Smooth muscle cell of trachea (primary cell): ENCODE results near the gene IFIT5. TPM values are rescaled to one million over a fixed set of nuclear protein-coding genes. Genes with fewer than 3 reads are reported as not detected.

Source experiments
- total RNA-seq: library from RNA; depleted of rRNA; stranded (reverse); fragments of >200 nt; gene quantifications from 2 replicates; pipeline ENCODE4 v1.2.1, GENCODE V29; 2014

Gene IFIT5, protein sequence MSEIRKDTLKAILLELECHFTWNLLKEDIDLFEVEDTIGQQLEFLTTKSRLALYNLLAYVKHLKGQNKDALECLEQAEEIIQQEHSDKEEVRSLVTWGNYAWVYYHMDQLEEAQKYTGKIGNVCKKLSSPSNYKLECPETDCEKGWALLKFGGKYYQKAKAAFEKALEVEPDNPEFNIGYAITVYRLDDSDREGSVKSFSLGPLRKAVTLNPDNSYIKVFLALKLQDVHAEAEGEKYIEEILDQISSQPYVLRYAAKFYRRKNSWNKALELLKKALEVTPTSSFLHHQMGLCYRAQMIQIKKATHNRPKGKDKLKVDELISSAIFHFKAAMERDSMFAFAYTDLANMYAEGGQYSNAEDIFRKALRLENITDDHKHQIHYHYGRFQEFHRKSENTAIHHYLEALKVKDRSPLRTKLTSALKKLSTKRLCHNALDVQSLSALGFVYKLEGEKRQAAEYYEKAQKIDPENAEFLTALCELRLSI
- total RNA-seq, result 27.0 and 27.5 TPM in 2 replicates

GRCh38 chr10:89414146-89414878 is at the start of gene IFIT5:
Gene IFIT5, plus strand, starts transcription at chr10:89414568. Its CDS starts 231 bp downstream, at chr10:89414799.

DNA sequence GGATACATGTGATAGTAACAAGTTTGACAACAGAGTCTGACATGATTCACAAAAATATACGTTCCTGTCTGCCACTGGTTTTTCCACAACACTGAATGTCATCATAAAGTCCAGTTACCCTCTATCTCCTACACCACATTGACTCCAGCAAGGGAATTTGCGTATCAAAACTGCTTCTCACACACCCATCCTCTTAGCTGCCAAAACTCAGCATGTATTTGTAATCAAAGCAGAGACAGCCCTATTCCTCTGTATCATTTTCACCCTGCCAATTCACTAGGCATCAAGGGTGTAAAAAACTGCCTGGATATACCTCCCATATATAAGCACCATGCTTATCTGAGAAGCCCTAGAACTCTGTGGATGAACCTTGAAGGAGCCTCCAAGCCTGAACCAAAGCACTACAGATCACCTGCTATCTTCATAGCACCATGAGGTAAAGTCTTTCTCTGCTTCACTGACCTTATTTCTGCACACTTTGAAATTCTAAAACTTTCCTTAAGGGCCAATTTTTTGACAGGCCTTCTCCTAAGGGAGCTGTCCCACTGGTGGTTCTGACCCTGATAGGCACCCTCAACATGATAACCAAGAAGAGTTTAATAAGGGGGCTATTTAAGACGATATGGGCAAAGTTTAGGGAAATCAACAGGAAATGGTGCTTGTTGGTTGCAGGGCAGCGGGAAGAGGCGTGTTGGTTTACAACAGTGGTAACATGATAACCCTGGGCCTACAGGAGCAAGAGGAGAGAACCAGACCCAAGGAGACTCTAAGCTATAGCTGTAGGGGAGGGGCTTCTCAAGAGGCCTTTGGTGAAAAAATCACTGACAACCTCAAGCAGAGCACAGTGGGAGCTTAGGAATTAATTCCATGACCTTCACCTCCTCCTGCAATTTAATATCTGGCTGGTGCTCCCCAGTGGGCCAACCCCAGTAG is 36.4 kb upstream of the IFIT5 start, which contains the start of gene IFIT1B:
Gene IFIT1B, plus strand, starts transcription at position 352 of the 933 bp plus-strand sequence. Its CDS starts 80 bp downstream, at position 432.

GRCh38 chr10:89391907-89392756 is 22.2 kb upstream of the IFIT5 start, which contains the start of gene IFIT1:
Gene IFIT1, plus strand, starts transcription at chr10:89392623. Its CDS starts 90 bp downstream, at chr10:89392713.

Other genes with a start within 250 kb of the IFIT5 start
- 1.2 and 2.0 TPM in 2 replicates for gene CH25H, start 207.3 kb upstream of the IFIT5 start, total RNA-seq
- 63.7 and 84.8 TPM in 2 replicates for gene LIPA, start 162.8 kb upstream of the IFIT5 start, total RNA-seq
- 8.7 and 15.7 TPM in 2 replicates for gene IFIT2, start 112.5 kb upstream of the IFIT5 start, total RNA-seq
- gene IFIT3, start 86.6 kb upstream of the IFIT5 start, total RNA-seq, result 30.6 and 34.6 TPM in 2 replicates
- gene IFIT1B, start 36.5 kb upstream of the IFIT5 start, total RNA-seq, result not detected in 2 replicates
- 34.9 and 42.3 TPM in 2 replicates for gene IFIT1, start 21.9 kb upstream of the IFIT5 start, total RNA-seq
- under 0.01 and 0.17 TPM in 2 replicates for gene SLC16A12, start 121.0 kb downstream of the IFIT5 start, total RNA-seq
- gene PANK1, start 230.7 kb downstream of the IFIT5 start, total RNA-seq, result 7.1 and 11.6 TPM in 2 replicates